Kidney epithelial cell (primary cell): Measurements from ENCODE around the gene MYO10. TPM values are rescaled to one million over a fixed set of nuclear protein-coding genes. Genes with fewer than 3 reads are reported as not detected.
"Not testable (repeated sequence)": the region's sequence is repeated elsewhere in the genome, so short reads cannot be mapped to it uniquely, and the experiment has no call there.

ENCODE experiments used
- DNase-seq: peaks from one replicate; pipeline ENCODE4 v3.0.0-alpha.2; 2010; ENCODE audit warnings: low read depth
- H3K27me3 ChIP-seq: 2 replicates; pipeline ENCODE4 v1.6.0; 2011; ENCODE audit warnings: low read length; ENCODE audit not compliant: control insufficient read depth, insufficient read depth
- H3K36me3 ChIP-seq: 2 replicates; pipeline ENCODE4 v1.5.1; 2011; ENCODE audit warnings: low read length; ENCODE audit not compliant: control insufficient read depth, insufficient read depth
- H3K4me3 ChIP-seq: 2 replicates; pipeline ENCODE4 v1.5.1; 2011; ENCODE audit warnings: low read depth, mild to moderate bottlenecking, control low read depth, low read length
- CTCF ChIP-seq: IDR thresholded peaks from 2 replicates; pipeline ENCODE4 v1.5.1; 2011; ENCODE audit warnings: mild to moderate bottlenecking, moderate library complexity, low read length, control low read depth, inconsistent platforms; ENCODE audit not compliant: insufficient read depth, poor library complexity, severe bottlenecking
- total RNA-seq: library from RNA; depleted of rRNA; stranded (reverse); fragments of >200 nt; gene quantifications from 2 replicates; pipeline ENCODE4 v1.2.3, GENCODE V29; 2015

The MYO10 gene
- total RNA-seq, 1 donor from 2014 or later, result 80.3 TPM

GRCh38 chr5:16759147-16759773 is 176.8 kb downstream of the MYO10 start:
- Histone ChIP-seq H3K27me3 (no peaks in the 10 kb centered on the region), H3K4me3 (no peak overlapping the region), H3K36me3 (peaks cover 1% of the 10 kb centered on the region)
- DNase-seq, result no peak
- no peak for TF ChIP-seq CTCF

- no peak for DNase-seq
- Histone ChIP-seq H3K27me3 (no peaks in the 10 kb centered on the region), H3K36me3 (peaks cover 1% of the 10 kb centered on the region), H3K4me3 (no peak overlapping the region)
- TF ChIP-seq CTCF, result no peak
Measured at GRCh38 chr5:16757989-16758501, 178.0 kb downstream of the MYO10 start.

- DNase-seq, H3K27me3 ChIP-seq, H3K4me3 ChIP-seq, H3K36me3 ChIP-seq: not testable (repeated sequence)
Measured at GRCh38 chr5:16757577-16757976, 178.5 kb downstream of the MYO10 start.

GRCh38 chr5:16757146-16757545 is 178.9 kb downstream of the MYO10 start:
- H3K27me3 ChIP-seq, result no peaks in the 10 kb centered on the region
- no peak for TF ChIP-seq CTCF
- H3K4me3 ChIP-seq, result no peak overlapping the region
- no peak for DNase-seq
- no peaks in the 10 kb centered on the region for H3K36me3 ChIP-seq

- Histone ChIP-seq H3K36me3 (no peaks in the 10 kb centered on the region), H3K27me3 (no peaks in the 10 kb centered on the region), H3K4me3 (no peak overlapping the region)
- TF ChIP-seq CTCF, result no peak
- no peak for DNase-seq
Measured at GRCh38 chr5:16756692-16757091, 179.4 kb downstream of the MYO10 start.

- no peak for DNase-seq
- no peaks in the 10 kb centered on the region for H3K36me3 ChIP-seq
- no peaks in the 10 kb centered on the region for H3K27me3 ChIP-seq
- no peak for TF ChIP-seq CTCF
- no peak overlapping the region for H3K4me3 ChIP-seq
Measured at GRCh38 chr5:16755641-16756040, 180.4 kb downstream of the MYO10 start.
